Muscle of leg (tissue), 11 donors: ENCODE data around the gene CPD. TPM values are rescaled to one million over a fixed set of nuclear protein-coding genes. Genes with fewer than 3 reads are reported as not detected.
"Not testable (repeated sequence)": the region's sequence is repeated elsewhere in the genome, so short reads cannot be mapped to it uniquely, and the experiment has no call there.

Experiments
- DNase-seq: peaks from one replicate; pipeline ENCODE4 v3.0.0; 2013
- H3K27ac ChIP-seq: one replicate; pipeline ENCODE4 v1.5.1; 2013; ENCODE audit warnings: mild to moderate bottlenecking, low read length, control low read depth
- H3K27me3 ChIP-seq: one replicate; pipeline ENCODE4 v1.6.1; 2013; ENCODE audit warnings: low read length; ENCODE audit not compliant: control insufficient read depth, insufficient read depth
- H3K36me3 ChIP-seq: one replicate; pipeline ENCODE4 v1.6.1; 2013; ENCODE audit warnings: low read length; ENCODE audit not compliant: control insufficient read depth, insufficient read depth
- H3K4me1 ChIP-seq: one replicate; pipeline ENCODE4 v1.6.1; 2013; ENCODE audit warnings: low read length; ENCODE audit not compliant: control insufficient read depth, insufficient read depth
- H3K4me3 ChIP-seq: one replicate; pipeline ENCODE4 v1.5.1; 2013; ENCODE audit warnings: low read length, control low read depth
- H3K9me3 ChIP-seq: replicated peaks from 2 replicates; pipeline ENCODE4 v1.6.1; 2013; ENCODE audit warnings: low read depth, low read length; ENCODE audit not compliant: control insufficient read depth
- WGBS: methylation state at CpG from one replicate; pipeline ENCODE4 v1.1.5; 2013; ENCODE audit warnings: missing lambda C conversion rate; ENCODE audit not compliant: insufficient coverage; 5-methylcytosine and 5-hydroxymethylcytosine counted together
- polyA plus RNA-seq, 8 donors: library from polyadenylated mRNA; unstranded; fragments of 120-200 nt; gene quantifications; one replicate each; pipeline versions ENCODE4 v1.2.1 to v1.2.3, GENCODE V29; 2013; ENCODE audit warnings: inconsistent platforms in 1 of 8, low replicate concordance in 1 of 8; ENCODE audit not compliant: insufficient read length in 8 of 8, insufficient read depth in 1 of 8
- total RNA-seq: library from RNA; stranded (reverse); fragments of 120-200 nt; gene quantifications from one replicate; pipeline ENCODE4 v1.2.4, GENCODE V29; 2013

Gene CPD
- total and polyA plus RNA-seq, 9 donors = 16.6 to 36.8 (median 24.4) TPM

GRCh38 chr17:30422171-30422570 lies 43.4 kb downstream of the CPD start:
- Histone ChIP-seq H3K27me3 (no peaks in the 10 kb centered on the region), H3K4me3 (no peak overlapping the region), H3K27ac (no peak overlapping the region), H3K4me1 (no peaks in the 10 kb centered on the region), H3K9me3 (no peaks in the 10 kb centered on the region), H3K36me3 (peaks cover 11% of the 10 kb centered on the region)
- DNase-seq = no peak

GRCh38 chr17:30424471-30424870 lies 45.7 kb downstream of the CPD start:
- Histone ChIP-seq H3K4me3 (no peak overlapping the region), H3K4me1 (no peaks in the 10 kb centered on the region), H3K27ac (no peak overlapping the region), H3K36me3 (peaks cover 11% of the 10 kb centered on the region), H3K9me3 (no peaks in the 10 kb centered on the region), H3K27me3 (no peaks in the 10 kb centered on the region)
- no peak for DNase-seq
- WGBS = no CpG with 5 or more reads among the region's 2 CpGs

- Histone ChIP-seq H3K36me3 (peaks cover 11% of the 10 kb centered on the region), H3K9me3 (no peaks in the 10 kb centered on the region), H3K4me1 (no peaks in the 10 kb centered on the region), H3K4me3 (no peak overlapping the region), H3K27ac (no peak overlapping the region), H3K27me3 (no peaks in the 10 kb centered on the region)
- 100% methylated on average over 1 of the region's 2 CpGs for WGBS
- DNase-seq = no peak
Measured at GRCh38 chr17:30426292-30426691, 47.6 kb downstream of the CPD start.

- H3K27ac ChIP-seq = no peak overlapping the region
- no peaks in the 10 kb centered on the region for H3K9me3 ChIP-seq
- no peak for DNase-seq
- no peak overlapping the region for H3K4me3 ChIP-seq
- WGBS = no CpG with 5 or more reads among the region's 1 CpG
- peaks cover 10% of the 10 kb centered on the region for H3K36me3 ChIP-seq
- H3K27me3 ChIP-seq = no peaks in the 10 kb centered on the region
- H3K4me1 ChIP-seq = no peaks in the 10 kb centered on the region
Measured at GRCh38 chr17:30427611-30428010, 48.9 kb downstream of the CPD start.

- peak; percentile 75 for DNase-seq
Measured at GRCh38 chr17:30429155-30429554, 50.4 kb downstream of the CPD start.

GRCh38 chr17:30433514-30433913 lies 54.8 kb downstream of the CPD start:
- peak; percentile 10 for DNase-seq
- no peak overlapping the region for H3K4me3 ChIP-seq
- no peaks in the 10 kb centered on the region for H3K4me1 ChIP-seq
- 80% methylated on average over 1 of the region's 1 CpG for WGBS
- H3K27me3 ChIP-seq = no peaks in the 10 kb centered on the region
- peaks cover 5% of the 10 kb centered on the region for H3K36me3 ChIP-seq
- no peak overlapping the region for H3K27ac ChIP-seq
- H3K9me3 ChIP-seq = no peaks in the 10 kb centered on the region

More at GRCh38 chr17:30429155-30429554, 50.4 kb downstream of the CPD start:
- no peaks in the 10 kb centered on the region for H3K4me1 ChIP-seq
- no peaks in the 10 kb centered on the region for H3K9me3 ChIP-seq
- WGBS = no CpG with 5 or more reads among the region's 1 CpG
- no peak overlapping the region for H3K4me3 ChIP-seq
- H3K27ac ChIP-seq = no peak overlapping the region
- peaks cover 3% of the 10 kb centered on the region for H3K36me3 ChIP-seq
- H3K27me3 ChIP-seq = no peaks in the 10 kb centered on the region

GRCh38 chr17:30436729-30437128 lies 58.0 kb downstream of the CPD start:
- Histone ChIP-seq H3K4me1 (no peaks in the 10 kb centered on the region), H3K27me3 (no peaks in the 10 kb centered on the region), H3K9me3 (no peaks in the 10 kb centered on the region), H3K27ac (no peak overlapping the region), H3K36me3 (peaks cover 5% of the 10 kb centered on the region), H3K4me3 (no peak overlapping the region)
- DNase-seq = no peak

- H3K36me3 ChIP-seq = peaks cover 9% of the 10 kb centered on the region
- H3K4me1 ChIP-seq = no peaks in the 10 kb centered on the region
- no peaks in the 10 kb centered on the region for H3K9me3 ChIP-seq
- H3K27me3 ChIP-seq = no peaks in the 10 kb centered on the region
- no peak for DNase-seq
- H3K27ac ChIP-seq = no peak overlapping the region
- WGBS = 92% methylated on average over 2 of the region's 6 CpGs
- H3K4me3 ChIP-seq = no peak overlapping the region
Measured at GRCh38 chr17:30443721-30444120, 65.0 kb downstream of the CPD start.

- not testable (repeated sequence) for H3K4me3 ChIP-seq, H3K27me3 ChIP-seq, H3K27ac ChIP-seq, H3K4me1 ChIP-seq, H3K9me3 ChIP-seq, DNase-seq
- H3K36me3 ChIP-seq = peaks cover 11% of the 10 kb centered on the region
Measured at GRCh38 chr17:30446640-30447039, 67.9 kb downstream of the CPD start.

- no peaks in the 10 kb centered on the region for H3K27me3 ChIP-seq
- H3K4me3 ChIP-seq = no peak overlapping the region
- no peaks in the 10 kb centered on the region for H3K9me3 ChIP-seq
- H3K4me1 ChIP-seq = peaks cover 2% of the 10 kb centered on the region
- 70% methylated on average over 3 of the region's 4 CpGs for WGBS
- DNase-seq = peak; percentile 65
- no peak overlapping the region for H3K27ac ChIP-seq
- peaks cover 17% of the 10 kb centered on the region for H3K36me3 ChIP-seq
Measured at GRCh38 chr17:30449480-30449879, 70.8 kb downstream of the CPD start.
